GM19438 (cell line): Measurements from ENCODE around the gene HK3.
"Not testable (repeated sequence)": the region's sequence is repeated elsewhere in the genome, so short reads cannot be mapped to it uniquely, and the experiment has no call there.

Experiments used
- ATAC-seq: cut with Tn5 transposase; IDR thresholded peaks from one replicate; pipeline ENCODE4 v1.9.1; 2021; ENCODE audit warnings: low read depth; ENCODE audit not compliant: unreplicated experiment

The HK3 gene

GRCh38 chr5:176873011-176873410 is 26.1 kb downstream of the HK3 start:
- ATAC-seq, result not testable (repeated sequence)

- ATAC-seq, result not testable (repeated sequence)
These were observed 26.6 kb downstream of the HK3 start for GRCh38 chr5:176872586-176872985.

GRCh38 chr5:176870644-176871043 is 28.5 kb downstream of the HK3 start:
- not testable (repeated sequence) for ATAC-seq

GRCh38 chr5:176870110-176870591 is 29.0 kb downstream of the HK3 start:
- ATAC-seq, result no peak

GRCh38 chr5:176869501-176870109 is 29.5 kb downstream of the HK3 start:
- ATAC-seq, result no peak

GRCh38 chr5:176868731-176869130 is 30.4 kb downstream of the HK3 start:
- no peak for ATAC-seq

- no peak for ATAC-seq
These were observed 31.0 kb downstream of the HK3 start for GRCh38 chr5:176868126-176868525.

- no peak for ATAC-seq
These were observed 32.3 kb downstream of the HK3 start for GRCh38 chr5:176866707-176867310.

- ATAC-seq, result no peak
These were observed 33.2 kb downstream of the HK3 start for GRCh38 chr5:176865964-176866363.

- ATAC-seq, result no peak
These were observed 34.4 kb downstream of the HK3 start for GRCh38 chr5:176864755-176865154.

- no peak for ATAC-seq
These were observed 35.4 kb downstream of the HK3 start for GRCh38 chr5:176863765-176864098.

GRCh38 chr5:176863041-176863764 is 35.9 kb downstream of the HK3 start:
- ATAC-seq, result no peak

GRCh38 chr5:176862330-176862995 is 36.7 kb downstream of the HK3 start:
- no peak for ATAC-seq

GRCh38 chr5:176861276-176861675 is 37.9 kb downstream of the HK3 start:
- no peak for ATAC-seq

GRCh38 chr5:176860381-176860780 is 38.8 kb downstream of the HK3 start:
- ATAC-seq, result no peak

GRCh38 chr5:176859916-176860315 is 39.2 kb downstream of the HK3 start:
- ATAC-seq, result no peak

- no peak for ATAC-seq
These were observed 41.3 kb downstream of the HK3 start for GRCh38 chr5:176857894-176858273.

- no peak for ATAC-seq
These were observed 41.8 kb downstream of the HK3 start for GRCh38 chr5:176857216-176857893.

- no peak for ATAC-seq
These were observed 42.4 kb downstream of the HK3 start for GRCh38 chr5:176856746-176857145.

- no peak for ATAC-seq
These were observed 43.5 kb downstream of the HK3 start for GRCh38 chr5:176855598-176855997.

- ATAC-seq, result no peak
These were observed 45.0 kb downstream of the HK3 start for GRCh38 chr5:176854164-176854563.
